Right forelimb (tissue), 1 donor: ENCODE measurements around the gene ANKS3.

ENCODE experiments used
- DNase-seq: peaks from one replicate; pipeline ENCODE4 v3.0.0-alpha.2; 2018

Gene ANKS3

DNA sequence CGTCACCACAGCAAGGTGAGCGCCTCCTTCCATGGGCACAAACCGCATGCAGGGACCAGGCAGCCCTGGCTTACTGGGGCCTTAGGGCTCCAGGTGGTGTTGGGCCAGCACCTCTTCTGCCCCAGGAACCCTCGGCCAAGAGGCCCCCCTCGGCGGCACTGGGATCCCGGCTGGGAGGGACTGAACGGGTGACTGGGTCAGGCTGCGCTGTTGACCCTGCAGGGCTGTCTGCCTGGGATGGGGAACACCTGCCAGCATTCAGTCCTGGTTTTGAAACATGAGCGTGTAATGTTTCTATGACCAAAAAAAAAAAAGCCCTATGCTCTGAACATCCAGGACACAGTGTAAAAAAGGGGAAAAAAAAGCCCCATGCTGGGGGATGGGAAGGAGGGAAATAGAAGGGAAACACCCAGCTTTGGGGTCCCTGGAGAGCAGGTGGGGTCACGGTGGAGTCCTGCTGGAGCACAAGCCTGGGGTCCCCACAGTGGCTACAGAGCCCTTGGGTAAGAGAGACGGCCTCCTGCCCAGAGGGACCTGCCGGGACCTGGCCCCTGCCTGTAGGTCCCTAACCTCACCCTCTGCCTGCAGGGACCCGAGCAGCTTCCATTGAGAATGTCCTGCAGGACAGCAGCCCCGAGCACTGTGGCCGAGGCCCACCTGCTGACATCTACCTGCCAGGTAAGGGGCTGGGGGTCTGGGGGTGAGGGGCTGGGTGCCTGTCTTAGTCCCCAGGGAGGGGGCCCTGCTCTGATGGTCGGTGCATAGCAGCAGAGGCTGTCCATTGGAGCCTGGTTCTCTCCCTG, 50.6 kb downstream of the ANKS3 start:
- no peak for DNase-seq

DNA sequence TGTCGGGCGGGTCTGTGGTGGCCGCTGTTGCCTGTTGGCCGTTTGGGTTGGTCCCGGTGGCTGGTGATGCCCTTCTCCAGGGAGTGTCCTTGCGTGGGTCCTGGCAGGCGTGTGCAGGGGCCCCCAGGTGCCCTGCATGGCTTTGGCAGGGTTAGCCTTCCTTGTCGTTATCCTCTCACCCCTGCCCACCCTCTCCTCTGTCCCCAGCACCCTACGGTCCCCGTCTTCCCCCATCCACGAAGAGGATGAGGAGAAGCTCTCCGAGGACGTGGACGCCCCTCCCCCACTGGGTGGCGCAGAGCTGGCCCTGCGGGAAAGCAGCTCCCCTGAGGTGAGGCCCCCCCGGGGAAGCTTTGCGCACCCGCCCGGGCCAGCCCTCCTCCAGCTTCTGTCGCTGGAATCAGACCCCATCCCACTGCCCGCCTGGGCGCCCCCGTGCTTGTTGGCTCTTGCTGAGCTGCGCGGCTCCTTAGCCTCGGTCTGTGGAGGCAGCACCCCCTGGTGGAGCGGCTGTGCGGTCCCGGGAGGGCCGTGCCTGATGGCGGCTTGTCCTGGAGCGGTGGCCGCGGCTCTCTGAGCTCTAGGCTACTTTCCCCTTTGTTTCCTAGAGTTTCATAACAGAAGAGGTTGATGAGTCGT, 51.3 kb downstream of the ANKS3 start:
- no peak for DNase-seq

DNA sequence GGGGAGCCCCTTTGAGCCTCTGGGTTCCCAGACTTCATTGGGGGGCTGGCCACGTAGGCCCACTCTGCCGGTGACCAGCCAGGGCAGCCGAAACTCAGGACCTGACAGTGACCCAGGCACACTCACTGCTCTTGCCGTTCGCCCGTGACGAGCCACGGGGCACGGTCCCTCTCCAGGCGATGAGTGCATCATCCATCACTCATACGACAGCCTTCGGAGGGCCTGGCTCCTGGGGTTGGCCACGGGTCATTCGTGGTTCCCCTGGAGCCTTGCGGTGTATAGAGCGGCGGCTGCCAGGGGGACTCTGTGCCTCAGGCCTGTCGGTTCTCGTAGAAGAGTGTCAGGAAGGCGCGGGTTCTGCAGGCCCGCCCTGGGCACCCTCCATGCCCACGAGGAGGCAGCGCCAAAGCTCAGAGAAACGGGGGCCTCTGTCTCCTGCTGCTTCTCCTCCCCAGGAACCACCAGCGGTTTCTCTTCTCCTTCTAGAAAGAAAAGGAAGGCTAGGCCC, 51.9 kb downstream of the ANKS3 start:
- DNase-seq: no peak

DNA sequence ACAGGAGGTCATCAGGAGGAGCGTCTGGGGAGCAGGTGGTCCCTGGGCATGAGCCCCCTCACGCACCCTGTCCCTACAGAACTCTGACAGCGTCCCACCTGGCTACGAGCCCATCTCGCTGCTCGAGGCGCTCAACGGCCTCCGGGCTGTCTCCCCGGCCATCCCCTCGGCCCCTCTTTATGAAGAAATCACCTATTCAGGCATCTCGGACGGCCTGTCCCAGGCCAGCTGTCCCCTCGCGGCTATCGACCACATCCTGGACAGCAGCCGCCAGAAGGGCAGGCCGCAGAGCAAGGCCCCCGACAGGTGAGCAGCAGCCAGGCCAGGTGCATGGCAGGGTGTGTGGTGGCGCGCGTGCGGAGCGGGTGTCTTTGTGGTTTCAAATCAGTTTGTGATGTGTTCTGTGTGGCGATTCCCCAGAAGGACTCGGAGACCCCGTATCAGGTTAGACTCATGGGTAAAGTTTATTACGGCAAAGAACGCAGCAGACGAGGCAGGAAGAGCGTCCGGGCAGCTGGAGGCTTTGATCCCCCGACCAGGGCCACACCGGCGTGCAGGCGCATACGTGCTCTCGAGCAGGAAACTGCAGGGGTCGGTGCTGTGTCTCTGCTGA, 52.5 kb downstream of the ANKS3 start:
- DNase-seq: no peak

DNA sequence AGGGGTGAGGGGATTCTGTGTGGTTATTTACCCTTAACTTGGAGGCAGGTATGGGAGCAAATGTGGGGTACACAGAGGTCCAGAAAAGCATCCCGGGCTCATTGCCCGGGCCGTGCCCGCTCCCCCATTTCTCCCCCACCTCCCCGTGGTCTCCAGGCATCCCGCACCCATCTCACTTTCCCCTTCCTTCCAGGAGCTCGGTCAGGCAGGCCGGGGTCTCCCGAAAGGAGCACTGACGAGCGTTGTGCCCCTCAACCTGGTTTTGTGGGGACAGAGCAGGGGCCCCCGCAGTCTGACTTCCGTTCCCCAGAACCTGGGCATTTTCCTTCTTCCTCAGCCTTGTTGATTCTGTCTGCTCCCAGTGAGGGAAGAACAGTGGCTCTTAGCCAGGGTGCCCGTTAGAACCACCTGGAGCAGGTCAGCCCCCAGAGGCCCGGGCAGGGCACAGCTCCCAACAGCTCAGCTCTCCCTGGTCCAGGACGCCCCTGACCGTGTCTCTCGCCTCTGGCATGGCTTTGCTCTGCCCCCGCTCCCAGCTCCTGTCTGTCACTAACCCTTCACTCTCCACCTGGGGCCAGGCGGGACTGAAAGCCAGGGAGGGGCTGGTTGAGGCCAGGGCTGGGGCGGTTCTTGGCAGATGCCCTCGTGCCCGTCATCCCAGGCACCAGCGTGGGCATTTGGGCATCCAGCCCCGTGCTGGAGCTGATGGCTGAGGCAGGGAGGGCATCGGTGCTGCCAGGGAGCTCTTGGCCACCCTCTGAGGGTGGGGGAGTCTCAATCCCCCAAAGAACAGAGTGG, 53.2 kb downstream of the ANKS3 start:
- DNase-seq: no peak

DNA sequence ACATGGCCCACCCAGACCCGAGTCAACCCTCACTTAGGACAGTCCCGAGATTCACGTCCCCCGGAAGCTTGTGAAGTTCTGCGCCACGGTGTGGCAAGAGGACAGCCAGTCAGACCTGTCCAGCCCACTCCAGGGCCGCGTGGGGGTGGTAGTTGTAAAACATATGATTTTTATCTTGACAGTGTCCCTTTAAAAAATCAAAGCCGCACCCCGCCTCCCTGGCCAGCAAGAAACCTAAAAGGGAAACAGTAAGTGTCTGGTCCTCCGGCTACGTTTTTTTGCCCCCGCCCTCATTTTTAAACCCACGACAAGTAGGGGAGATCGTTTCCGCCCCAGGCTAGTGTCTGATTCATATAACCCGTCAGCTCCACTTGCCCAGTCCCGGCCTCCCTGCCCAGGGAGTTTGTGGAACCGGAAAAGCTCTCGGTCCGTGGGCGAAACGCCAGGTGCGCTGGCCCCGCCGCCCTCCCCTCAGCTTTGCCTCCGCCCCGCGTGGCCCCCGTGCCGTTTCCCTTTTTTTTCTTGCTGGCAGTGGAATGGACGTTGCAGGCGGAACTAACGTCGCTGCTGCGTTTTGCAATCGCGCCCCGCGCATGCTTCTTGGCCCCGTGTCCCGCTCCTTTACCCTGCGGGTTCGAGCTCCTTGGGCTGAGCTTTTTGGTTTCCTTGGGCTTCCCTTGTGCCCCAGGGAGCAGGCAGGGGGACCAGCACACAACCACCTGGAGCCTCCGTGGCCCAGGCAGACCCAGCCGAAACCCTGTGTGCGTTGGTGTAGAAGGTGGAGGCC, 54.0 kb downstream of the ANKS3 start:
- DNase-seq: peak; percentile 70

DNA sequence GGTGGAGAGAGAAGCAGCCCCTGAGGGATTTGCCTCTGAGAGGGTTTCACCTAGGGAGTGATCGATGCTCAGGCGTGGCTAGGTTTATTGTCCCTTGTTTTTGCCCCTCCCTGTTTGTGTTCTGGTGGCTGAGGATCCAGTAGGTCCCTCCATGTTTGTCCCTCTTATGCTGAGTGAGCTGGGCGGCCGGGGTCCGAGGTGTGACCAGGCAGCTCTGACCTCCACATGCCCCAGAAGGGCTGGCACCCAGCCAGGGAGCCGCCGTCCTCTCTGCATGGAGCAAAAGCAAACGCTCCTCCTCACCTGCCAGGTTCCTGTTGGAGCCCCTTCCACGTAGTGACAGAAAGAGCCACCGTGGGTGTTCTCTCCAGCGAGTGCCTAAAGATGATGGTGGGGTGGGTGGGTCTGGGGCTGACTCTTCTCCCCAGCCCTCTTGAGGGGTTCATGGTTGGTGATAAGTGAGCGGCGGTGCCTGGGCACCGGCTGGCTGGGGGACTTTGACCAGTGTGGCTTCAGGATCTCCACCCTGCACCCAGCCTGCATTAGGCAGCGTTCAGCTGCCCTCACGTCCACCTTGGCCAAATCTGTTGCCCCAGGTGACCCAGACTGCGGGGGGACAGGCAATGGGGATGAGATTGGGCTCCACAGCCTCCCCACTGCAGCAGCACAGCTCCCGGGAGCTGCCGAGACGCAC, 54.8 kb downstream of the ANKS3 start:
- no peak for DNase-seq

DNA sequence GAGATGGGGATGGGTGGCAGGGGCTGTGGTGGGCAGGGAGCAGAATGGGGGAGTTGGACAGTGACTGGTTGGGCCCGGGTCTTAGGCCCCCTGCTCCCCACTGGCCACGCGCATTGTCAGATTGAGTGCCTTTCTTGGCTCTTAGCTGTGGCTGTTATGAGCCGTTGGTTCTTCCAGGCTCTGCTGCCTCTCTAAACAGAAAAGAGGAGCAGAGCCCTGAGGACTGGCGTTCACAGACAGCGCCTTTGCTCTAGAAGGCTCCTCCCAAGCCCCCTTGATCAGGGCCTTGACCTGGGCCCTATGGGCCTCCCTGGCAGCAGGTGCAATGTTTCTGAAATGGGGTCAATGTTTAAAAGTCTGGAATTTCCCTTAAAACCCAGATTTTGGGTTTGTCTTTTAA, 55.5 kb downstream of the ANKS3 start:
- DNase-seq: no peak

DNA sequence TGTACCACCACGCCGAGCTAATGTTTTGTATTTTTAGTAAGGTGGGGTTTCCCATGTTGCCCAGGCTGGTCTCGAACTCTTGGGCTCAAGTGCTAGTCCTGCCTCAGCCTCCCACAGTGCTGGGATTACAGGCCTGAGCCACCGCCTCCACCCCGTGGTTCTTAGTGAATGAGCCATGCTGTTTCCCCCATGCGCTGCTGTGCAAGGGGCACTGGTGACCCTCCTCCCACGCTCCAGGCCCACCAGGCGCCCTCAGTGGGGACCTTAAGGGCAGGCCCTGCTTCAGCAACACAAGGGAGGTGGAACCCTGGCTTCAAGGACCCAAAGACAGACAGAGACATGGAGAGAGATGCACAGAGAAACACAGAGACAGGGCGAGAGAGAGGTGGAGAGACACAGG, 56.1 kb downstream of the ANKS3 start:
- no peak for DNase-seq

DNA sequence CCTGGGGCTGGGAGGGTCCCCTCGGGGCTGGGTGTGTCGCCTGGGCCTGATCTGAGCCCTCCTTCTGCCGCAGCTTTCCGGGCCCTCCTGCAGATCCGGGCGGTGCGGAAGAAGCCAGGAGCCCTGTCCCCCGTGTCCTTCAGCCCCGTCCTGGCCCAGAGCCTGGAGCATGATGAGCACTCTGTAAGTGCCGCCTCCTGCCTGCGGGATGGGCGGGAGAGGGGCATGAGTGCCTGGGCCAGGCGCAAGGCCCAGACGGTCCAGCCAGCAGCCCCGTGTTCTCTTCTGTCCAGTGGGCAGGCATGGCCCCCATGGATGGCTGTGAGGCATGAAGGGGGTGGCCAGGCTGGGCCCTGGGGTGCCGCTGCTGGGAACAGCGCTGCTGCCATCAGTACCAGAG, 56.7 kb downstream of the ANKS3 start:
- no peak for DNase-seq

DNA sequence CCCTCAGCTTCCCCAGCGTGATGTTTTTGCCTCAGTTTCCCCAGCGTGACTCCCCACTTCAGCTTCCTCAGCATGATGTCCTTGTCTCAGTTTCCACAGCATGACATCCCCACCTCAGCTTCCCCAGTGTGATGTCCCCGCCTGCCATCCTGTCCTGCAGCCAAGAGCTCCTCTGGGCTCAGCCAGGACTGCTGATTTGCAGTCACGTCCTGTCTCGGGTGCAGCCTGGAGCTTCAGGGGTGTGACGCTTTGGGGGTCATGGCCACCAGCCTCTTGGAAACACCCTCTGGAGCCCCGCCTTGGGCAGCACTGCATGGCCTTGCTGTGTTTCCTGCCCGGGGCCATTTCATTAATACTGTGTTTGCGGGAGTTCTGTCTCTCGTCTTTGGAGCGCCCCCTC, 57.2 kb downstream of the ANKS3 start:
- no peak for DNase-seq

DNA sequence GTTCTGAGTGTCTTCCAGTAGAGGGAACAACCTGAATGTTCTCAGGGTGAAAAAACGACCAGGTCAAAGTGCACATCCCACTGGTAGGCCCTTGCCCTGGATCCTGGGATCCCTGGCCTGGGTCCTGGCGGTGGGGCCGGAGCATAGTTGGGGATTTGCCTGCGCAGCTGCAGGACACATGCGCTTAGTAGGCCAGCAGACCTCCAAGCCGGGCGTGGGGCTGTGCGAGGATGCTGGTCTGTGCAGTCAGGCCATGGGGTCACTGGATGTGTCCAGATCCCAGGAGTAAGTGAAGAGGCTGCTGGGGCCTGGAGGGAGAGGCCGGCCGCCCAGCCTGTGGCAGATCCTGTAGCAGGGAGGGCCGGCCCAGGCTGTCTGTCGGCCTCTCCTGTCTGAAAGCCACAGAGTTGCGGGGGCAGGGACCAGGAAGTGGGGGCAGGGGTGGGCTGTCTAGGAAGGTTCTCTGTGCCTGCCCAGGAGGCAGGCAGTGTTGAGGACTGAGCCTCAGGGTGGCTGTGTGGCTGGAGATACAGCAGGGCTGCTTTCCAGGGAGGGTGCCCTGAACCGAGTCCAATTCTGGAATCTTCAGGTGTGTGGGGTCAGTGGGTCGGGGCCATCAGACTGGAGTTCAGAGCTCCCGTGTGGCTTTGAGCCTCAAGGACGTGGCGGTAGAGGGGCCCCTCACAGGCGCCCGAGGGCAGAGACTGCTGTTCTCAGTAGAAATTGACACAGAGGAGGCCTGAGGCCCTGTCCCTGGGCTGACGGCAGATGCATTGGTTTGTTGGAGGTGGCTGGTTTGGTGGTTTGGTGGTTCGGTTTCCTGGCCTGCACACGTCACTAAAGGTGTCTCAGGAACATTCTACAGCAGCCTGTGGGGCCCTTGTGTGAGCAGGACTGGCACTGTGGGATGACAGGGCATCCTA, 57.9 kb downstream of the ANKS3 start:
- DNase-seq: no peak

DNA sequence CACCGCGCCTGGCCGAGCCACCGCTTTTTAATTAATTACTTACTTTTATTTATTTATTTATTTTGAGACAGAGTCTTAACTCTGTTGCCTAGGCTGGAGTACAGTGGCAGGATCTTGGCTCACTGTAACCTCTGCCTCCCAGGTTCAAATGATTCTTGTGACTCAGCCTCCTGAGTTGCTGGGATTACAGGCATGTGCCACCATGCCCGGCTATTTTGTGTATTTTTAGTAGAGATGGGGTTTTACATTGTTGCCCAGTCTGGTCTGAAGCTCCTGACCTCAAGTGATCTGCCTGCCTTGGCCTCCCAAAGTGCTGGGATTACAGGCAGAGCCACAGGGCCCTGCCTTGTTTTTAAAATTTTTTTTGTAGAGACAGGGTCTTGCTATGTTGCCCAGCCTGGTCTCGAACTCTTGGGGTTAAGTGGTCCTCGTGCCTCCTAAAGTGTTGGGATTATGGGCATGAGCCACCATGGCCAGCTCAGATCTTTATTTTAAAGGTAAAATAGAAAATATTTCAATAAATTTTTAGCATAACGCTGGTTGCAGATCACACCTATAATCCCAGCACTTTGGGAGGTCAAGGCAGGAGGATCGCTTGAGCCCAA, 59.0 kb downstream of the ANKS3 start:
- no peak for DNase-seq

DNA sequence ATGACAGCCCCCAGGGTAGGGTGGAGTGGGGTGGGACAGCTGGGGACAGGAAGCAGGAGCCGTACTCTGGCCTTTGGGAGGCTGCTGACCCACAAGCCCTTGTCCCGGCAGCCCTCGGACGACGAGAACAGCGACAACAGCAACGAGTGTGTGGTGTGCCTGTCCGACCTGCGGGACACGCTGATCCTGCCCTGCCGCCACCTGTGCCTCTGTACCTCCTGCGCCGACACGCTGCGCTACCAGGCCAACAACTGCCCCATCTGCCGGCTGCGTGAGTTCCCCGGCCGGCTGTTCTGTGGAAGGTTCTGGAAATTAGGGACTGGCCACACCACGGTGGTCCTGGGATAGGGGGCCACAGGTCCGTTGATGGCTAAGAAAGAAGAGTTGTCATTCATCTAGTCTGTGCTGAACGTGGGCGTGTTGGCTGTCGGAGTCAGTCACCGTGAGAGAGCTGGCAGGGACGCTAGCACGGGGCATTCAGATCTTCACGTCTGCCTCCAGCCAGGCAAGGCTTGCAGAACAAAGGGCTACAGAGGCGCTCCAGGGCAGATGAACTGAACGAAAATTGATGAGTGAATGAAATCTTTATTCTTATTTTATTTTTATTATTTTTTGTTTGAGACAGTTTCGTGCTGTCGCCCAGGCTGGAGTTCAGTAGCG, 60.6 kb downstream of the ANKS3 start:
- DNase-seq: no peak

DNA sequence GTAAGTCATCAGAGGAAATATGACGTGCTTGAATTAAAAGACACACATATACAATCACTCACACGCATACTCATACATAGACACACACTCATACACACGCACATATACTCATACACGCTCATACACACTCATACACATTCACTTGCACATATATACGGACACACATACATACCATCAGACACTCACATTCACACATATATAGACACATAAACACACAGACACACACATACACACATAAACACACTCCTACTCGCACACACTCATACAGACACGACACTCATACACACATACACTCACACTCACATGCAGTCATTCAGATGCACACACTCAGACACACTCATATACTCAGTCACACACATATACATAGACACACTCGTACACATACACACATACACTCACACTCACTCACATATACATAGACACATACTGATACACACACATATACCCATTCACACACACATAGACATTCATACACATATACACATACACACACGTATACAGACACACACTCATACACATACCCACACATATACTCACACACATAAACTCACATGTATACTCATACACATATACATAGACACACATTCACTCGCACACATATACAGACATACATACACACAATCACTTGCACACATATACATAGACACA, 65.6 kb downstream of the ANKS3 start:
- no peak for DNase-seq

DNA sequence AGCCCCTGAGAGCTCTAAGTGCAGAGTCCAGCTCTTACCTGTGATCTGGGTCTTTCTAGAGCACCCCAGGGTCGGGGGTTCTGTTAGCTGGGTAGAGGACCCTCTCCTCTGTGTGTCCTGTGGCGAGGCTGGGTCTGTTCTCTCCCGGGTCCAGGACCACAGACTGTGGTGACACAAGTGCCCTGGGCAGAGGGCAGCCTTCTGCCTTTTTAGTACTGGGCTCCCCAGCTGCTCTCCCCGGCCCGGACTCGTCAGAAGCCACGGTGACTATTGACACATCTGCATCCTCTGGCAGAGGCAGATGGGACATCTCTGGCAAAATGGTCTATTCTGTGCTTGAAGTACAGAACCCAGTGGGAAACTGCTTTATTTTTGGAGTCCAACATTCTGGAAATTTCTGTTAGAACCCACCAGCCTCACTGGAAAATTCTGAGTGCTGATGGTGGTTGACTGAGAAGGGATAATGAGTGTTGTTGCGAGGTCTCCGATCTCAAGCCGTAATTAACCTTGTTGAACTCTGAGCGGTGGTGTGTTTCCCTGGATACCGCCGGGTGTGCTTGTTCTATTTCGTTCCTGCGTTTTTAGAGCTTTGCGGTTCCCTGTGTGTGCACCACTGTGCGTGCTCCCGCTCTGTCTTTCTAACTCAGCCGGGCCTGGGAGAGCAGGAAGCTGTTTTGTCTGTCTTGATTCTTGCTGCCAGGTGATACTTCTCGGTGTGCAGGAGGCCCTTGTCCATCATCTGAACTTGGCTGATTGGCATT, 66.7 kb downstream of the ANKS3 start:
- DNase-seq: no peak

DNA sequence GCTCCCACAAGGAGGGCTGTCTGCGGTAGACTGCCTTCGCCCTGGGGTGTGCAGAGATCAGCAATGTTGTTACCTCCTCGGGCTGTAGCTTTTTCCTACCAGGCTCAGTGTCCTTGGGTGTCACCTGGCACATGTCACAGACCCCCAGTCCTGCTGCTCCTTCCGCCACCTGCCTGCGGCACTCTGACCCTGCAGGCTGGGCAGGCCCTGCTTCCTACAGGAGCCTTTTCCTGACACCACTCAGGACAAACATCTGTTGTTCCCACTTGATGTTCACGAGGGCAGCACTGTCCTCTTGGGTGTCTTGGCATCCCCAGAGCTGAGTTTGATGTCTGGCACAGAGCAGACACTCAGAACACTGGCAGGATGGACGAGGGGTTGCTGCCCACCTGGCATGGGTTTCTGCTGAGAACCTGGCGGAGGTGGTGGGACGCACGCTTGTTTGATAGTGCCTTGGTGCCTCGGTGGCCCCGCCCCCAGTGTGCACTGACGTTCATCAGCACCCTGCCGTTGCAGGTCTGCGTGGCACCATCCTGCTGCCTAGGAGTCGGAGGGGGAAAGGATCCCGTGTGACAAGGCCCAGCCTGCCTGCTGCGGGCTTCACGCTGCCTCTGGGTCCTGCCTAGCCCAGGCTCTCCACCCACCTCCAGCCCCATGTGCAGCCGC, 67.4 kb downstream of the ANKS3 start:
- no peak for DNase-seq
